Measurements from ENCODE around the gene HLA-DRA. TPM values are rescaled to one million over a fixed set of nuclear protein-coding genes. Genes with fewer than 3 reads are reported as not detected.

HLA-DRA gene
- total and polyA plus RNA-seq, 9 of the 15 experiments (the other 6 are each of a cell fraction or from before 2014, with no cell fraction given) = 0.18 to 1.8 (median 0.41) TPM; not detected in 4

DNA sequence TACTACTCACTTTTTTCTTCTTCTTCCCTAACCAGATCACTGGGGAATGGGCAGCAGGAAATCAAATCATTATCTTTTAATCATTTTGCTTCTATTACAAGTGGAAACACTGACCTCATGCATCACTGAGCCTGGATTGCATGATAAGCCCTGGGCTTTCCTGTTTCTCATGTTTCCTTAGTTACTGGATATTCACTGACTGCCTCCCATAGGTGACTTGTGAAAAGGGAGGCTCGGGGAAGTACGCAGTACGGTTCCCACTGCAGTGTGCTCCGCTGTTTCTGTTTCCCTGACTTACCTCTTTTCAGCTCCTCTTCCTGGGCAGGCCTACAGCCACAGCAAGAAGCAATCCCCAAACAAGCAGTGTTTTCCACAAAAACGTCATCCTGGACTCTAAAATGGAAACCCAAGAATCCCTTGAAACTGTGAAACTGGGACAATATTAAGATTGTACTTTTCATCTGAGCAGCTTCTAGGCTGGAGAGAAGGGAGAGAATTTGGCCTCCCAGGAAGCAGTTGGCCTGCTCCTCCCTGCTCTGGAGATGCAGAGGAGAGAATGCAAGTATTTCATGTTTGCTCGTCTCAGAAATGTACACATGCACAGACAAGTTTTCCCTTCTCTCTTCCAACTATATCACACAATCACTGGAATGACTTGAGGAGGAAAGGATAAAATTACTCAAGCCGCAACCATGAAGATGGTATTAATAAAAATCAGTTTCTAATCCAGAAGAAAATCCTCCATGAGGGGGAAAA is 45.8 kb upstream of the HLA-DRA start (continued):
- TF ChIP-seq, protein P1, sequence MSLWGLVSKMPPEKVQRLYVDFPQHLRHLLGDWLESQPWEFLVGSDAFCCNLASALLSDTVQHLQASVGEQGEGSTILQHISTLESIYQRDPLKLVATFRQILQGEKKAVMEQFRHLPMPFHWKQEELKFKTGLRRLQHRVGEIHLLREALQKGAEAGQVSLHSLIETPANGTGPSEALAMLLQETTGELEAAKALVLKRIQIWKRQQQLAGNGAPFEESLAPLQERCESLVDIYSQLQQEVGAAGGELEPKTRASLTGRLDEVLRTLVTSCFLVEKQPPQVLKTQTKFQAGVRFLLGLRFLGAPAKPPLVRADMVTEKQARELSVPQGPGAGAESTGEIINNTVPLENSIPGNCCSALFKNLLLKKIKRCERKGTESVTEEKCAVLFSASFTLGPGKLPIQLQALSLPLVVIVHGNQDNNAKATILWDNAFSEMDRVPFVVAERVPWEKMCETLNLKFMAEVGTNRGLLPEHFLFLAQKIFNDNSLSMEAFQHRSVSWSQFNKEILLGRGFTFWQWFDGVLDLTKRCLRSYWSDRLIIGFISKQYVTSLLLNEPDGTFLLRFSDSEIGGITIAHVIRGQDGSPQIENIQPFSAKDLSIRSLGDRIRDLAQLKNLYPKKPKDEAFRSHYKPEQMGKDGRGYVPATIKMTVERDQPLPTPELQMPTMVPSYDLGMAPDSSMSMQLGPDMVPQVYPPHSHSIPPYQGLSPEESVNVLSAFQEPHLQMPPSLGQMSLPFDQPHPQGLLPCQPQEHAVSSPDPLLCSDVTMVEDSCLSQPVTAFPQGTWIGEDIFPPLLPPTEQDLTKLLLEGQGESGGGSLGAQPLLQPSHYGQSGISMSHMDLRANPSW (CRISPR knock-in tag; IDR thresholded peaks at IDR 0.05) = no peak
- TF ChIP-seq SNIP1 (IDR thresholded peaks at IDR 0.05; ENCODE audit: low read depth) = no peak
- no peak for TF ChIP-seq ZC3H8 (IDR thresholded peaks at IDR 0.05)
- TF ChIP-seq ZNF780A (CRISPR knock-in tag; IDR thresholded peaks at IDR 0.05) = no peak
- no peak for TF ChIP-seq XRCC4 (IDR thresholded peaks at IDR 0.05; ENCODE audit: extremely low read depth, insufficient read depth, insufficient read length)
- TF ChIP-seq NFIC (IDR thresholded peaks at IDR 0.05) = no peak
- no peak for TF ChIP-seq ZNF445 (CRISPR knock-in tag; IDR thresholded peaks at IDR 0.05; ENCODE audit: low read depth)
- no peak for TF ChIP-seq FOXM1 (IDR thresholded peaks at IDR 0.05; ENCODE audit: low read depth)
- TF ChIP-seq FOXM1 (CRISPR knock-in tag; IDR thresholded peaks at IDR 0.05; ENCODE audit: low read depth) = no peak
- peak in 1 of 2 experiments; percentile 34; a peak in 1 of 4 replicates for TF ChIP-seq RAD21 (CRISPR knock-in tag; conservative IDR thresholded peaks at IDR 0.05 in 1 of 2, IDR thresholded peaks at IDR 0.05 in 1 of 2)
- TF ChIP-seq, protein P2, sequence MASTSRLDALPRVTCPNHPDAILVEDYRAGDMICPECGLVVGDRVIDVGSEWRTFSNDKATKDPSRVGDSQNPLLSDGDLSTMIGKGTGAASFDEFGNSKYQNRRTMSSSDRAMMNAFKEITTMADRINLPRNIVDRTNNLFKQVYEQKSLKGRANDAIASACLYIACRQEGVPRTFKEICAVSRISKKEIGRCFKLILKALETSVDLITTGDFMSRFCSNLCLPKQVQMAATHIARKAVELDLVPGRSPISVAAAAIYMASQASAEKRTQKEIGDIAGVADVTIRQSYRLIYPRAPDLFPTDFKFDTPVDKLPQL (IDR thresholded peaks at IDR 0.05; ENCODE audit: extremely low read depth, insufficient read length) = no peak
- TF ChIP-seq, protein P3, sequence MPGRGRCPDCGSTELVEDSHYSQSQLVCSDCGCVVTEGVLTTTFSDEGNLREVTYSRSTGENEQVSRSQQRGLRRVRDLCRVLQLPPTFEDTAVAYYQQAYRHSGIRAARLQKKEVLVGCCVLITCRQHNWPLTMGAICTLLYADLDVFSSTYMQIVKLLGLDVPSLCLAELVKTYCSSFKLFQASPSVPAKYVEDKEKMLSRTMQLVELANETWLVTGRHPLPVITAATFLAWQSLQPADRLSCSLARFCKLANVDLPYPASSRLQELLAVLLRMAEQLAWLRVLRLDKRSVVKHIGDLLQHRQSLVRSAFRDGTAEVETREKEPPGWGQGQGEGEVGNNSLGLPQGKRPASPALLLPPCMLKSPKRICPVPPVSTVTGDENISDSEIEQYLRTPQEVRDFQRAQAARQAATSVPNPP (IDR thresholded peaks at IDR 0.05; ENCODE audit: borderline replicate concordance, insufficient read depth, insufficient read length) = no peak
- TF ChIP-seq NR2C2 (CRISPR knock-in tag; IDR thresholded peaks at IDR 0.05) = no peak
- no peak for TF ChIP-seq NR2C2 (tag; IDR thresholded peaks at IDR 0.05)
- 0 out of 2 replicates have a peak, but pooled peaks have one; percentile 26 for TF ChIP-seq JUN (IDR thresholded peaks at IDR 0.05; ENCODE audit: borderline replicate concordance, low read depth, low read length)
- TF ChIP-seq JUN (CRISPR knock-in tag; IDR thresholded peaks at IDR 0.05; ENCODE audit: borderline replicate concordance) = no peak
- peak; percentile 47 for TF ChIP-seq GABPA (tag; conservative IDR thresholded peaks at IDR 0.05; ENCODE audit: low read depth)
- TF ChIP-seq NR3C1 (CRISPR knock-in tag; IDR thresholded peaks at IDR 0.05) = no peak
- peak; percentile 19; the same call in 1 of the 2 replicates for TF ChIP-seq JUND (IDR thresholded peaks at IDR 0.05; ENCODE audit: borderline replicate concordance, low read depth, low read length)
- peak; percentile 74; the same call in 1 of the 3 replicates for TF ChIP-seq JUND (tag; IDR thresholded peaks at IDR 0.05; ENCODE audit: borderline replicate concordance, low read depth, low read length)
- no peak for TF ChIP-seq CBFA2T2 (conservative IDR thresholded peaks at IDR 0.05)
- no peak for TF ChIP-seq ZNF146 (CRISPR knock-in tag; IDR thresholded peaks at IDR 0.05; ENCODE audit: unreplicated experiment)
